AG10803 (cell line): ENCODE measurements around the gene POLE.

Experiments
- DNase-seq: peaks from one replicate; pipeline ENCODE4 v3.0.0; 2010; ENCODE audit warnings: low read depth
- H3K4me3 ChIP-seq: 2 replicates; pipeline ENCODE4 v1.5.1; 2011; ENCODE audit warnings: mild to moderate bottlenecking, low read length, control low read depth
- CTCF ChIP-seq: conservative IDR thresholded peaks from 2 replicates; pipeline ENCODE4 v1.5.1; 2011; ENCODE audit warnings: mild to moderate bottlenecking, low read length, control low read depth, inconsistent platforms

Gene POLE

DNA sequence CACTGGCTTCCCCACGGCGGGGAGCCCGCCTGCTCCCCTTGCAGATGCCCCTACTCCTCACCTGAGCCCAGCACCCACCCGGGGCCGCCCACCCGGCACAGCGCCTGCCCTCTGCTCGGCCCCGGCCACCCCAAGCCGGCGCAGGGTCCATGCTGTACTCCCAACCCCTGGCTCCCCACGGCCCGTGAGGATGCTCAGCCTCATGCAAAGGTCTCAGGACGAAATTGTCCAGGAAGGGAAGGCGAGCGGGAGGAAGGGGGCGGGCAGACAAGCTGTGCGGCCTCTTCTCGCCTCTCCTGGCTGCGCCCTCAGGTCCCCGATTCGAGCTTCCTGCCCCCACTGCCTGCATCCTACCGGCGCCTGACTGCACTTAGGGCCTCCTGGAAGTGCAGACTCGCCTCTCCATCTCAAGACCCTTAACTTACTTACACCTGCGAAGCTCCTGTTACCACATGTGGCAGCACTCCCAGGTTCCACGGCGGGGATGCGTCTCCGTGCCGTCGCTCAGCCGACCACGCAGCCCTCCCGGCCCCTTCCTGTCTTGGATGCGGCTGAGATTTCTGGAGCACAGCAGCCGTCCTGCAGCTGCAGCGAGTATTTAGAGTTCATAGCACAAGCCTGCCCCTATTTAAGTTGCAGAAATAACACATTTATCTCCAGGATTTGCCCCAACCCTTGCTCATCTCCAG is 94.7 kb downstream of the POLE start:
- DNase-seq: no peak
- TF ChIP-seq CTCF: no peak
- H3K4me3 ChIP-seq: no peak overlapping the region

- TF ChIP-seq CTCF: no peak
- DNase-seq: no peak
Measured at GRCh38 chr12:132591107-132591935, 95.8 kb downstream of the POLE start.

GRCh38 chr12:132588821-132589669 is 98.1 kb downstream of the POLE start:
- H3K4me3 ChIP-seq: no peak overlapping the region
- TF ChIP-seq CTCF: no peak
- DNase-seq: no peak

More at GRCh38 chr12:132591107-132591935, 95.8 kb downstream of the POLE start:
- H3K4me3 ChIP-seq: no peak overlapping the region

GRCh38 chr12:132588319-132588718 is 98.8 kb downstream of the POLE start:
- no peak overlapping the region for H3K4me3 ChIP-seq
- DNase-seq: no peak
- no peak for TF ChIP-seq CTCF

DNA sequence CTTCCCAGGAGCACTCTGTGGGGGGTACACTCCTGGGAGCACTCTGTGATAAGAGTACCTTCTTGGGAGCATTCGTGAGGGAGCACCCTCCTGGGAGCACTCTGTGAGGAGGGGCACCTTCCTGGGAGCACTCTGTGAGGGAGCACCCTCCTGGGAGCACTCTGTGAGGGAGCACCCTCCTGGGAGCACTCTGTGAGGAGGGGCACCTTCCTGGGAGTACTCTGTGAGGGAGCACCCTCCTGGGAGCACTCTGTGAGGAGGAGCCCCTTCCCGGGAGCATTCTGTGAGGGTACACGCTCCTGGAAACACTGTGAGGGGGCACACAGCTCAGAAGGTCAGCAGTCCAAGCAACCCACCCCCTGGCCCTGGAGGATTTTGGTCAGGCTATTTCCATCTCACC is 99.4 kb downstream of the POLE start:
- TF ChIP-seq CTCF: no peak
- no peak overlapping the region for H3K4me3 ChIP-seq

GRCh38 chr12:132586929-132587328 is 100.2 kb downstream of the POLE start:
- no peak for DNase-seq
- no peak overlapping the region for H3K4me3 ChIP-seq

More for the DNA sequence above, 99.4 kb downstream of the POLE start:
- DNase-seq: no peak

More at GRCh38 chr12:132586929-132587328, 100.2 kb downstream of the POLE start:
- no peak for TF ChIP-seq CTCF
